ENCODE data around the gene MOGAT1. TPM values are rescaled to one million over a fixed set of nuclear protein-coding genes. Genes with fewer than 3 reads are reported as not detected.

The MOGAT1 gene
- total and polyA plus RNA-seq, 4 donors, result 0.30 to 5.5 (median 5.1) TPM; not detected in 1

DNA sequence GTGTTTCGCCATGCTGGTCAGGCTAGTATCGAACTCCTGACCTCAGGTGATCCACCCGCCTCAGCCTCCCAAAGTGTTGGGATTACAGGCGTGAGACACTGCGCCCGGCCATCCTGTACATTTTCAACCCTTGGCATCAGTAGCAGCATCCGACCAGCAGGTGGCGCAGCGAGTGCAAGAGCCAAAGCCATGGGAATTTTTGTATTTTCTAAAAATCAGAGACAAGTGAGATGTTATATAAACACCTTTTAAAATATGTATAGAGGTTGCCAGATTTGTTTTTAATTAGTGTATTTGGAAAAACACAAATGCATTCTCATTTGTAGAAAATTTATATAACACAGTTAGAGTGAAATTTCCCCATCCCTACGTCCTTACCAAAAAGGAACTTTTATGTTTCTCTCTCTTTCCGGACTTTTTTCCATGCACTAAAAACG lies 36.8 kb downstream of the MOGAT1 start:
- Histone ChIP-seq H3K4me3 (ENCODE audit: low read depth in 1 of 3, low read length in 3 of 3) (no peak overlapping the region), H3K36me3 (ENCODE audit: control insufficient read depth in 4 of 4, insufficient read depth in 3 of 4, low read depth in 1 of 4, low read length in 3 of 4) (peaks cover 0 to 10% (median 3%) of the 10 kb centered on the region in 4 donors), H3K27ac (ENCODE audit: low read depth in 1 of 2, low read length in 2 of 2) (peak overlapping the region in 1 of 2 donors; percentile 19), H3K4me1 (ENCODE audit: control insufficient read depth in 4 of 4, insufficient read depth in 4 of 4, low read length in 3 of 4) (peaks cover 0 to 6% (median 2%) of the 10 kb centered on the region in 4 donors), H3K9me3 (ENCODE audit: control insufficient read depth in 4 of 4, low read length in 3 of 4) (no peaks in the 10 kb centered on the region), H3K27me3 (ENCODE audit: control insufficient read depth in 4 of 4, insufficient read depth in 4 of 4, low read length in 3 of 4) (no peaks in the 10 kb centered on the region), H3K9ac (ENCODE audit: low read depth in 1 of 2, low read length in 2 of 2) (no peak overlapping the region)
- peak in 1 of 2 donors; percentile 51 for TF ChIP-seq RXRA (IDR thresholded peaks at IDR 0.05)
- no peak for TF ChIP-seq HNF4A (conservative IDR thresholded peaks at IDR 0.05)
- TF ChIP-seq, protein P1, sequence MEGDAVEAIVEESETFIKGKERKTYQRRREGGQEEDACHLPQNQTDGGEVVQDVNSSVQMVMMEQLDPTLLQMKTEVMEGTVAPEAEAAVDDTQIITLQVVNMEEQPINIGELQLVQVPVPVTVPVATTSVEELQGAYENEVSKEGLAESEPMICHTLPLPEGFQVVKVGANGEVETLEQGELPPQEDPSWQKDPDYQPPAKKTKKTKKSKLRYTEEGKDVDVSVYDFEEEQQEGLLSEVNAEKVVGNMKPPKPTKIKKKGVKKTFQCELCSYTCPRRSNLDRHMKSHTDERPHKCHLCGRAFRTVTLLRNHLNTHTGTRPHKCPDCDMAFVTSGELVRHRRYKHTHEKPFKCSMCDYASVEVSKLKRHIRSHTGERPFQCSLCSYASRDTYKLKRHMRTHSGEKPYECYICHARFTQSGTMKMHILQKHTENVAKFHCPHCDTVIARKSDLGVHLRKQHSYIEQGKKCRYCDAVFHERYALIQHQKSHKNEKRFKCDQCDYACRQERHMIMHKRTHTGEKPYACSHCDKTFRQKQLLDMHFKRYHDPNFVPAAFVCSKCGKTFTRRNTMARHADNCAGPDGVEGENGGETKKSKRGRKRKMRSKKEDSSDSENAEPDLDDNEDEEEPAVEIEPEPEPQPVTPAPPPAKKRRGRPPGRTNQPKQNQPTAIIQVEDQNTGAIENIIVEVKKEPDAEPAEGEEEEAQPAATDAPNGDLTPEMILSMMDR (IDR thresholded peaks at IDR 0.05; ENCODE audit: low read depth, low read length, missing input control), result peak; percentile 92
- no peak for TF ChIP-seq GABPA (IDR thresholded peaks at IDR 0.05 in 1 of 2, conservative IDR thresholded peaks at IDR 0.05 in 1 of 2)
- no peak for TF ChIP-seq YY1 (IDR thresholded peaks at IDR 0.05)
- peak; percentile 2 for TF ChIP-seq SP1 (IDR thresholded peaks at IDR 0.05)
- TF ChIP-seq ATF3 (IDR thresholded peaks at IDR 0.05), result no peak
- TF ChIP-seq EGR1 (IDR thresholded peaks at IDR 0.05; ENCODE audit: low read depth in 2 of 2), result no peak
- no peak for TF ChIP-seq MAX (IDR thresholded peaks at IDR 0.05)
- no peak for TF ChIP-seq TAF1 (conservative IDR thresholded peaks at IDR 0.05)
- TF ChIP-seq JUND (IDR thresholded peaks at IDR 0.05), result no peak
- TF ChIP-seq, protein P2, sequence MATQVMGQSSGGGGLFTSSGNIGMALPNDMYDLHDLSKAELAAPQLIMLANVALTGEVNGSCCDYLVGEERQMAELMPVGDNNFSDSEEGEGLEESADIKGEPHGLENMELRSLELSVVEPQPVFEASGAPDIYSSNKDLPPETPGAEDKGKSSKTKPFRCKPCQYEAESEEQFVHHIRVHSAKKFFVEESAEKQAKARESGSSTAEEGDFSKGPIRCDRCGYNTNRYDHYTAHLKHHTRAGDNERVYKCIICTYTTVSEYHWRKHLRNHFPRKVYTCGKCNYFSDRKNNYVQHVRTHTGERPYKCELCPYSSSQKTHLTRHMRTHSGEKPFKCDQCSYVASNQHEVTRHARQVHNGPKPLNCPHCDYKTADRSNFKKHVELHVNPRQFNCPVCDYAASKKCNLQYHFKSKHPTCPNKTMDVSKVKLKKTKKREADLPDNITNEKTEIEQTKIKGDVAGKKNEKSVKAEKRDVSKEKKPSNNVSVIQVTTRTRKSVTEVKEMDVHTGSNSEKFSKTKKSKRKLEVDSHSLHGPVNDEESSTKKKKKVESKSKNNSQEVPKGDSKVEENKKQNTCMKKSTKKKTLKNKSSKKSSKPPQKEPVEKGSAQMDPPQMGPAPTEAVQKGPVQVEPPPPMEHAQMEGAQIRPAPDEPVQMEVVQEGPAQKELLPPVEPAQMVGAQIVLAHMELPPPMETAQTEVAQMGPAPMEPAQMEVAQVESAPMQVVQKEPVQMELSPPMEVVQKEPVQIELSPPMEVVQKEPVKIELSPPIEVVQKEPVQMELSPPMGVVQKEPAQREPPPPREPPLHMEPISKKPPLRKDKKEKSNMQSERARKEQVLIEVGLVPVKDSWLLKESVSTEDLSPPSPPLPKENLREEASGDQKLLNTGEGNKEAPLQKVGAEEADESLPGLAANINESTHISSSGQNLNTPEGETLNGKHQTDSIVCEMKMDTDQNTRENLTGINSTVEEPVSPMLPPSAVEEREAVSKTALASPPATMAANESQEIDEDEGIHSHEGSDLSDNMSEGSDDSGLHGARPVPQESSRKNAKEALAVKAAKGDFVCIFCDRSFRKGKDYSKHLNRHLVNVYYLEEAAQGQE (IDR thresholded peaks at IDR 0.05), result no peak
- TF ChIP-seq FOXA2 (IDR thresholded peaks at IDR 0.05), result no peak
- TF ChIP-seq RAD21 (IDR thresholded peaks at IDR 0.05), result peak; percentile 93 to 96
- TF ChIP-seq HNF4G (IDR thresholded peaks at IDR 0.05), result no peak
- WGBS, result 19% methylated on average over 12 of the region's 12 CpGs
- peak; percentile 84 for DNase-seq (ENCODE audit: low spot score)

GRCh38 chr2:222709191-222709891 lies 37.9 kb downstream of the MOGAT1 start:
- Histone ChIP-seq H3K9ac (ENCODE audit: low read depth in 1 of 2, low read length in 2 of 2) (no peak overlapping the region), H3K4me3 (ENCODE audit: low read depth in 1 of 3, low read length in 3 of 3) (no peak overlapping the region), H3K27ac (ENCODE audit: low read depth in 1 of 2, low read length in 2 of 2) (peak overlapping the region in 1 of 2 donors; percentile 50), H3K36me3 (ENCODE audit: control insufficient read depth in 4 of 4, insufficient read depth in 3 of 4, low read depth in 1 of 4, low read length in 3 of 4) (peaks cover 0 to 16% (median 3%) of the 10 kb centered on the region in 4 donors), H3K4me1 (ENCODE audit: control insufficient read depth in 4 of 4, insufficient read depth in 4 of 4, low read length in 3 of 4) (peaks cover 0 to 6% (median 2%) of the 10 kb centered on the region in 4 donors), H3K9me3 (ENCODE audit: control insufficient read depth in 4 of 4, low read length in 3 of 4) (no peaks in the 10 kb centered on the region), H3K27me3 (ENCODE audit: control insufficient read depth in 4 of 4, insufficient read depth in 4 of 4, low read length in 3 of 4) (no peaks in the 10 kb centered on the region)
- TF ChIP-seq ATF3 (IDR thresholded peaks at IDR 0.05) (no peak), RAD21 (IDR thresholded peaks at IDR 0.05) (no peak), JUND (IDR thresholded peaks at IDR 0.05) (peak in 1 of 2 donors; percentile 37)
- peak; percentile 47 for DNase-seq (ENCODE audit: low spot score)
- WGBS, result 68% methylated on average over 16 of the region's 16 CpGs

Measured in liver (tissue), 9 donors.